BLaER1 (cell line): ENCODE data around the gene TRPM7.
"Not testable (repeated sequence)": the region's sequence is repeated elsewhere in the genome, so short reads cannot be mapped to it uniquely, and the experiment has no call there.

Experiments used
- H3K27ac ChIP-seq: shearing (Covaris generic); formaldehyde crosslinking; 2 replicates; pipeline ENCODE4 v1.8.1; 2022
- H3K27me3 ChIP-seq: shearing (Covaris generic); formaldehyde crosslinking; 2 replicates; pipeline ENCODE4 v1.8.1; 2022
- H3K36me3 ChIP-seq: shearing (Covaris generic); formaldehyde crosslinking; 2 replicates; pipeline ENCODE4 v1.8.1; 2022
- H3K4me1 ChIP-seq: shearing (Covaris generic); formaldehyde crosslinking; 2 replicates; pipeline ENCODE4 v1.8.1; 2022
- H3K4me2 ChIP-seq: shearing (Covaris generic); formaldehyde crosslinking; 2 replicates; pipeline ENCODE4 v1.8.1; 2022
- H3K4me3 ChIP-seq: shearing (Covaris generic); formaldehyde crosslinking; 2 replicates; pipeline ENCODE4 v1.8.1; 2022
- H3K9ac ChIP-seq: shearing (Covaris generic); formaldehyde crosslinking; 2 replicates; pipeline ENCODE4 v1.8.1; 2022
- H3K9me3 ChIP-seq: shearing (Covaris generic); formaldehyde crosslinking; 2 replicates; pipeline ENCODE4 v1.8.1; 2022
- H4K20me1 ChIP-seq: shearing (Covaris generic); formaldehyde crosslinking; 2 replicates; pipeline ENCODE4 v1.8.1; 2022
- Cebpa-rat ChIP-seq: shearing (Covaris generic); IDR thresholded peaks from 2 replicates; pipeline ENCODE4 v1.8.1; 2022

Gene TRPM7

DNA sequence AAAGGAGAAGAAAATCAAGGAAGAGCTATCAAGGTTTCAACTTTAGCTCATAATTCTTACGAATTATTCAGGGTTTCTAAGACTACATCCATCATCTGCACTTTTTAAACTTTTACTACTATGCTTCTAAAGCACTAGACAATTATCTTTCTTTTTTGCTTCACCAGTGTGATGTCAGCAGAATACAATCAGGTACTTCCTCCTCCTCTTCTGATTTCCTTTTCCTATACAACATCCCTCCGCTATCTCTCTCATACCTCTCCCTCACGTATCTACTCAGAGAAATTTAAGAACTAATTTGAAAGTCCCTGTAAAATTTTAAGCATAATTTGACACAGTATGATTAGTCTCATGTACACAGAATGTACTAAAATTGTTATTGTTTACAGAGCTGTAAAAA is 92.8 kb downstream of the TRPM7 start:
- Histone ChIP-seq H3K4me1 (no peaks in the 10 kb centered on the region), H3K4me3 (no peak overlapping the region), H3K27ac (no peak overlapping the region), H3K9ac (no peak overlapping the region), H3K4me2 (no peak overlapping the region), H4K20me1 (0 out of 2 replicates have a peak, but pooled peaks cover 3% of the 10 kb centered on the region), H3K9me3 (no peaks in the 10 kb centered on the region), H3K27me3 (no peaks in the 10 kb centered on the region), H3K36me3 (peaks cover 93% of the 10 kb centered on the region)
- no peak for TF ChIP-seq Cebpa-rat

DNA sequence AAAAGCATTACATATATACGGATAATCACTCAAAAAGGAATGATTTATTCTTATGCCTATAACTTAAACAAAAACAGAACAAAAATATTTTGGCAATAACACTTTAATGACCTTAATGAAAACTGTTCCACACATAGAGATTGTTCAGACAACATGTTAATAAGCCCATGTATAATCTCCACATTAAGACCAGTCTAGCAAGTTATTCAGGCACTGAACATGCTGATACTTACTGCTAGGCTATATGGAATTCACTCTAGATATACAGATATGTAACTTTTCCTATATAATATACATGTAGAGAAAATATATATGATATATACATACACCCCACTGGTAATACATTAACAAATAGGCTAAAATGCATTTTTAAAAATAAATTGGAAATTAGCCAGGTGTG is 96.3 kb downstream of the TRPM7 start:
- H3K9me3 ChIP-seq, result no peaks in the 10 kb centered on the region
- no peak for TF ChIP-seq Cebpa-rat
- no peaks in the 10 kb centered on the region for H3K27me3 ChIP-seq
- no peak overlapping the region for H3K4me3 ChIP-seq
- H3K27ac ChIP-seq, result no peak overlapping the region
- no peaks in the 10 kb centered on the region for H4K20me1 ChIP-seq
- H3K9ac ChIP-seq, result no peak overlapping the region
- H3K36me3 ChIP-seq, result peaks cover 88% of the 10 kb centered on the region
- H3K4me2 ChIP-seq, result no peak overlapping the region
- no peaks in the 10 kb centered on the region for H3K4me1 ChIP-seq

DNA sequence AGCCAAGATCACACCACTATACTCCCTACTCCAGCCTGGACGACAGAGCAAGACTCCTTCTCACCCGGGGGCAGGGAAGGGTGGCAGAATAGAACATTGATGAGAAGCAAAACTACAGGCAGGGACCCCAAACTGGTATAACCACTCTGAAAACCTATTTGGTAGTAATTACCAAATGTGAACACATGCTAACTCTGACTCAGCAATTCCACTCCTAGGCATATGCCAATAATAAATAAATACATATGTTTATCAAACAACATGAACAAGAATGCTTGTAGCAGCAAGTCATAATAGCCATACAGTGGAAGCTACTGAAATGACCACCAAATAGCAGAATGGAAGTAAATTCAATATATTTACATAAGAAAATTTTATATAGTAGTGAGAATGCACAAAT is 109.1 kb downstream of the TRPM7 start:
- Histone ChIP-seq H3K27me3 (no peaks in the 10 kb centered on the region), H3K4me1 (no peaks in the 10 kb centered on the region), H4K20me1 (no peaks in the 10 kb centered on the region), H3K4me2 (no peak overlapping the region), H3K9me3 (no peaks in the 10 kb centered on the region), H3K27ac (no peak overlapping the region), H3K36me3 (peaks cover 83% of the 10 kb centered on the region), H3K4me3 (no peak overlapping the region), H3K9ac (no peak overlapping the region)
- TF ChIP-seq Cebpa-rat, result no peak

DNA sequence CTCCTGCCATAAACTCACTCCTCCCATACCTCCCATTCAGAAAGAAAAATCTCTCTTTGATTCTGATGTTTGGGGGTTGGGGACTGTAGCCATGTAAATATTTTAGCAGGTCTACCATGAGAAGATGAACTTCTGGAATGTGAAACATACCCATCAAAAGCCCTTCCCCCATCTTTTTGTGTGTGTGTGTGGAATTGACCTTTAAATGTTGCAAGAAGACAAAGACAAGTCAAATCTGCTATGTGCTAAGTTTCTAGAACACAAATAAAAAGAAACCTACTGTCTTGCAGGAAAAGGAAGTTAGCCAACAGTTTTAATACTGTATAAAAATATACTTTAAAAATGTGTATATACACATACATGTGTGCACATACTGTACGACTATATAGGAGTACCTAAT is 110.4 kb downstream of the TRPM7 start:
- no peaks in the 10 kb centered on the region for H4K20me1 ChIP-seq
- peaks cover 82% of the 10 kb centered on the region for H3K36me3 ChIP-seq
- H3K9ac ChIP-seq, result no peak overlapping the region
- no peaks in the 10 kb centered on the region for H3K9me3 ChIP-seq
- no peaks in the 10 kb centered on the region for H3K4me1 ChIP-seq
- H3K27me3 ChIP-seq, result no peaks in the 10 kb centered on the region
- H3K4me2 ChIP-seq, result no peak overlapping the region
- H3K27ac ChIP-seq, result no peak overlapping the region
- no peak for TF ChIP-seq Cebpa-rat
- no peak overlapping the region for H3K4me3 ChIP-seq

DNA sequence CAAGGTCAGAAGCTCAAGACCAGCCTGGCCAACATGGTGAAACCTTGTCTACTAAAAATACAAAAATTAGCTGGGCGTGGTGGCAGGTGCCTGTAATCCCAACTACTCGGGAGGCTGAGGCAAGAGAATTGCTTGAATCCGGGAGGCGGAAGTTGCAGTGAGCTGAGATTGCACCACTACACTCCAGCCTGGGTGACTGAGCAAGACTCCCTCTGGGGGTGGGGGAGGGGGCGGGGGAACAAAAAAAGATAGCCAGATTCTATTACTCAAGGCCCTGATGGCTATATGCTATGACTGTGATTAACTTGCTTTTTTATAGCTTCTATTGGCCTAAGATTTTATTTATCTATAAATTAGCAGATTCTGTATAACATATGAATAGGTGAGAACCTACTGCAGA is 112.8 kb downstream of the TRPM7 start:
- not testable (repeated sequence) for H3K4me1 ChIP-seq, H4K20me1 ChIP-seq, H3K9ac ChIP-seq, H3K4me3 ChIP-seq, H3K27ac ChIP-seq, H3K27me3 ChIP-seq, H3K4me2 ChIP-seq, H3K9me3 ChIP-seq
- H3K36me3 ChIP-seq, result peaks cover 88% of the 10 kb centered on the region

DNA sequence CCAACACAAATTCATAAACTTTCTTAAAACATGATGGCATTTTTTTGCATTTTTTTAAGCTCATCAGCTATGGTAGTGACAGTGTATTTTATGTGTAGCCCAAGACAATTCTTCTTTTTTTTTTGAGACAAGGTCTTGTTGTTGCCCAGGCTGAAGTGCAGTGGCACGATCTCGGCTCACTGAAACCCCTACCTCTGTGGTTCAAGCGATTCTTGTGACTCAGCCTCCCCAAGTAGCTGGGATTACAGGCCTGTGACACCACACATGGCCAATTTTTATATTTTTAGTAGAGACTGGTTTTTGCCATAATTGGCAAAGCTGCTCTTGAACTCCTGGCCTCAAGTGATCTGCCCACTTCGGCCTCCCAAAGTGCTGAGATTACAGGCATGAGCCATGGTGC is 122.8 kb downstream of the TRPM7 start:
- no peaks in the 10 kb centered on the region for H3K9me3 ChIP-seq
- TF ChIP-seq Cebpa-rat, result no peak
- no peaks in the 10 kb centered on the region for H4K20me1 ChIP-seq
- no peaks in the 10 kb centered on the region for H3K27me3 ChIP-seq
- H3K4me2 ChIP-seq, result no peak overlapping the region
- H3K4me1 ChIP-seq, result no peaks in the 10 kb centered on the region
- no peak overlapping the region for H3K9ac ChIP-seq
- no peak overlapping the region for H3K4me3 ChIP-seq
- no peak overlapping the region for H3K27ac ChIP-seq
- peaks cover 89% of the 10 kb centered on the region for H3K36me3 ChIP-seq

DNA sequence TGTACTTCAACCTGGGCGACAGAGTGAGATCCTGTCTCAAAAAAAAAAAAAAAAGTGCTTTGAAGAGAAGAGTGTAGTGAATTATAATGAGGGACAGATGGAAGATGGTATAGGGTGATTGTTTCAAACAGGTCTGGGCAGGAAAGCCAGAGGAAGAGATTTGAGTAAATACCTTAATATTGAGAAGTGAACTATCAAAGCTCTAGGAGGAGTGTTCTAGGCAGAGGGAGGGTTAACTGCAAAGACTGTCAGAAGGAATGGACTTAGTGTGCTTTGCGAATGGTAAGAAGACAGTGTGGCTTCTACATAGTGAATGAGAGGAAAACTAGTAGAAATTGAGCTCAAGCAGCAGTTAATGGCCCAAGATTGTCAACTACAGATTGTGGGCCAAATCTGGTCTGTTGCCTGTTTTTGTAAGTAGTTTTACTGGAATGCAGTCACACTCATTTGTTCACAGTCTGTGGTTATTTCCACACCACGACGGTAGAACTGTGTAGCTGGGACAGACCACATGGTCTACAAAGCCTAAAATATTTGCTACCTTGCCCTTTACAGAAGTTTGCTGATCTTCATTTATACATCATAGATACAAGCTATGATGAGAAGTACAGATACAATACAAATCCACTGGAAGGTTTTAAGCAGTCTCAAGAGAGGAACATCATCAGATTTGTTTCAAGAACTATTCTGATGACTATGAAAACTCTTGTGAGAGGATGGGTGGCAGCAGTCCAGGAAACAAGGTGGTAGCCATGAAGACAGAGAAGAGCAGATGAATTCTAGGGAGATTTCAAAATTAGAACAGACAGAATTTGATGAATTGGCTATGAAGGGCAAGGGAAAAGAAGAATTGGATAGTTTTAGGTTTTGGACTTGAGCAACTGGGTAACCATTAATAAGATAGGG is 123.6 kb downstream of the TRPM7 start:
- Histone ChIP-seq H3K4me1 (no peaks in the 10 kb centered on the region), H3K27ac (no peak overlapping the region), H3K4me3 (no peak overlapping the region), H3K9ac (no peak overlapping the region), H3K4me2 (no peak overlapping the region), H3K9me3 (no peaks in the 10 kb centered on the region), H4K20me1 (no peaks in the 10 kb centered on the region), H3K27me3 (no peaks in the 10 kb centered on the region), H3K36me3 (peaks cover 89% of the 10 kb centered on the region)
- TF ChIP-seq Cebpa-rat, result no peak

DNA sequence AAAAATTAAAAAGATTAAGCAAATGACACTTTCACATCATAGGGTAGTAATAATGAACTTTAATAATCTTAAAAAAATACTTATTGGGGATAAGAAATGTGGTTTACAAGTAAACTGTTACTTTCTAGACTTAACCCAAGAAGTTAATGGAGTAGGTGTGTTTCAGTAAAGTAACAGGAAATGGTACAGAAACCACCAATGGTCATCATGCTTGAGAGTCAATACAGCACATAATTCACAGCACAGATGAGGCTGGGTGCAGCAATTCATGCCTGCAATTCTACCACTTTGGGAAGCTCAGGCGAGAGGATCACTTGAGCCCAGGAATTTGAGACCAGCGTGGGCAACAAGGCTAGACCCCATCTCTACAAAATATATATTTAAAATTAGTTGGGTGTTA is 128.6 kb downstream of the TRPM7 start:
- Histone ChIP-seq H3K9me3 (no peaks in the 10 kb centered on the region), H3K27me3 (no peaks in the 10 kb centered on the region), H3K9ac (no peak overlapping the region), H3K4me1 (no peaks in the 10 kb centered on the region), H3K36me3 (peaks cover 55% of the 10 kb centered on the region), H3K27ac (no peak overlapping the region), H3K4me2 (no peak overlapping the region), H4K20me1 (no peaks in the 10 kb centered on the region), H3K4me3 (no peak overlapping the region)
- no peak for TF ChIP-seq Cebpa-rat

DNA sequence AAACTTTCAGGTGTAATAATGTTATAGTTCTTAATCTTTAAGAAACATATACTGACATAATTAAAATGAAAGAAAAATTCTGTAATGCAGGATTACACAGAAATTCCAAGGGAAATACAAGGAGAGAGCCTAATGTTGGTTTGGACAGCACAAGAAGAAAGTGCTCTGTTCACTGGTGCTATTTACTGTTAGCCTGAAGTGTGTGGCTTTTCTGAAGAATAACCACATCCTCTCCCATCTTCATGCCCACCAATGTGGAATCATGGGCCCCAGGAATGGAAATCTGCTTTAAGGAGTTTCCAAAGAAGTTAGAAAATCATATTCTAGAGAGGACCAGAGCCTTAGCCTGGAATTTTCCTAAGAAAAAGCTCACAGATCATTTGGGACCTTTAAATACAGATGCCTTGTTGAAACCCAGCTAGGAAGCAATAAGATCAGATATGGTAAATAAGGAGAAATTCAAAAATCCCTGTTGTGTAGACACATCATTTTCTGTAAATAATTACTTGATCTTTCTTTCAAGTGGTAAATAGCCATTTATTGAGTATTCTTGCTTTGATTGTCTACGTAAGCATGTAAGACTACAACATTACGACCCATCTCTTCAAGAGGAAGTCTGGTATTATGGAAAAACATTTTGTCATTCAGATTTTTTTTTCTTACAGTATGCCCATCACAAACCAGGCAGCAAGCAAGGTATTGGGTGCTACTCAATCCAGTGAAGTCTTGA is 129.8 kb downstream of the TRPM7 start:
- Histone ChIP-seq H3K36me3 (peaks cover 43% of the 10 kb centered on the region), H3K4me1 (no peaks in the 10 kb centered on the region), H3K4me3 (no peak overlapping the region), H3K4me2 (no peak overlapping the region), H3K9ac (no peak overlapping the region), H3K27me3 (no peaks in the 10 kb centered on the region), H3K9me3 (no peaks in the 10 kb centered on the region), H4K20me1 (no peaks in the 10 kb centered on the region), H3K27ac (no peak overlapping the region)
- no peak for TF ChIP-seq Cebpa-rat

DNA sequence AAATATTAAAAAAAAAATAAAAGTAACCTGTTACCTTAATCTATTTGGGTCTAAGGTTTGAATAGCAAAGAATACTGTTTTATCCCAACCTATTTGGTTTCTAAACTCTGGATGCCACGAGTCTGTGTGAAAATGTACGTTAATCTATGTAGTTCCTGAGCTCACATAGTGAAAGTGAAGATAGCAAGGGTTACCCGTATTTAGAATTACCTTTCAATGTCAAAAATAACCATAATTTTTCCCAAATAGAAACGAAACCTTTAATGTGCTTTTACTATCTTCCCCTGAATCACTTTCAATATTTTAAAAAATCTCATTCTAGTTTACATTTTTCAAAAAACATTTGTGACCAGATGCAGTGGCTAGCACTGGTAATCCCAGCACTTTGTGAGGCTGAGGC is 134.4 kb downstream of the TRPM7 start:
- no peak overlapping the region for H3K4me3 ChIP-seq
- no peaks in the 10 kb centered on the region for H4K20me1 ChIP-seq
- H3K27ac ChIP-seq, result no peak overlapping the region
- H3K36me3 ChIP-seq, result 0 out of 2 replicates have a peak, but pooled peaks cover 7% of the 10 kb centered on the region
- no peak overlapping the region for H3K9ac ChIP-seq
- no peaks in the 10 kb centered on the region for H3K9me3 ChIP-seq
- H3K4me2 ChIP-seq, result no peak overlapping the region
- H3K27me3 ChIP-seq, result no peaks in the 10 kb centered on the region
- H3K4me1 ChIP-seq, result peaks cover 5% of the 10 kb centered on the region
- TF ChIP-seq Cebpa-rat, result no peak
